Heart right ventricle (tissue), 12 donors: ENCODE results near the gene CD34. TPM values are rescaled to one million over a fixed set of nuclear protein-coding genes. Genes with fewer than 3 reads are reported as not detected.

ENCODE experiments used
- polyA plus RNA-seq, 2 donors: library from polyadenylated mRNA; stranded (reverse); fragments of 200-250 nt; gene quantifications; one replicate each; pipeline ENCODE4 v1.2.3, GENCODE V29; 2013
- total RNA-seq, 10 donors: library from RNA; stranded (reverse); fragmentation: NEBNext Ultra II Directional in 3 of 10; extraction: Animal tissue kit (Norgen Biotek cat#: 25700) in 3 of 10; gene quantifications; one replicate each; pipeline versions ENCODE4 v1.2.1 to v1.2.4, GENCODE V29; 2021 to 2023
- donor health status: ischemic (EF 13 %, LVEDD 7.1; RV severe dilation, severe dysfunction).
- donor health status: healthy with polysubstance abuse.
- donor health status: DM: no; HTN: yes; CAD: no.
- donor health status: DM: no; HTN: no; CAD: no.
- donor health status: ischemic (EF 25% LVEDD 6.9; RV normal size, moderate dysfunction).
- donor health status: ischemic (EF 25% LVEDD 5.7; RV mildly dilated, moderate dysfunction).
- donor health status: healthy.
- donor health status: nonischemic (EF 11% LVEDD 7.7; RV severe dilation, severe dysfunction).
- donor health status: DM: yes; HTN: yes; CAD: no.
- donor health status: PGD.
- donor health status: ischemic (EF 29% LVEDD 5.4; RV normal size, mild dysfunction).
- donor health status: nonischemic (EF 23%, LVEDD 6.1; RV moderate dilation, normal function).

The CD34 gene
- total and polyA plus RNA-seq, 12 donors: 38.8 to 97.0 (median 52.8) TPM

Other genes starting within 250 kb of the CD34 start
- gene CD46, start 159.1 kb downstream of the CD34 start, total RNA-seq: 100 to 1,000 TPM in 4 of 10 donors, 10 to 100 TPM in 6; 84.0 to 114 (median 97.0) TPM
- 10 to 100 TPM; 44.0 to 69.2 TPM for gene CD46, start 159.1 kb downstream of the CD34 start, polyA plus RNA-seq